Stimulated activated naive CD8-positive, alpha-beta T cell treated with anti-CD3 and anti-CD28 coated beads, Interleukin-15, amount 100 ng/mL, for 72 hours (primary cell): Measurements from ENCODE around the gene ZSWIM6.

Source experiments
- ATAC-seq: fragments of 150-1000 bp; cut with Tn5 transposase; 2 replicates; pipeline ENCODE4 v1.10.0; 2021; ENCODE audit warnings: mild to moderate bottlenecking, moderate library complexity
- DNase-seq, 2 donors: peaks; one replicate each; pipeline ENCODE4 v3.0.0; 2021 to 2022
- H3K27ac Mint-ChIP-seq, 2 donors: one replicate each; pipeline ENCODE4 v1.8.0; 2022; ENCODE audit warnings: mild to moderate bottlenecking in 2 of 2, mixed read lengths in 2 of 2, moderate library complexity in 2 of 2
- H3K27me3 Mint-ChIP-seq: one replicate; pipeline ENCODE4 v1.8.0; 2022; ENCODE audit warnings: mixed read lengths
- H3K4me1 Mint-ChIP-seq: one replicate; pipeline ENCODE4 v1.8.0; 2022; ENCODE audit warnings: mild to moderate bottlenecking, mixed read lengths
- H3K4me3 Mint-ChIP-seq, 2 donors: one replicate each; pipeline ENCODE4 v1.8.0; 2022; ENCODE audit warnings: mild to moderate bottlenecking in 2 of 2, mixed read lengths in 2 of 2, moderate library complexity in 1 of 2
- H3K9me3 Mint-ChIP-seq, 2 donors: one replicate each; pipeline ENCODE4 v1.8.0; 2022; ENCODE audit warnings: mixed read lengths in 2 of 2

Gene ZSWIM6

GRCh38 chr5:61333954-61334867, 2.2 kb downstream of the ZSWIM6 start:
- Mint-ChIP-seq H3K4me1 (peaks cover 37% of the 10 kb centered on the region), H3K27ac (peak overlapping the region; percentile 4 to 38), H3K27me3 (peaks cover 17% of the 10 kb centered on the region), H3K9me3 (no peaks in the 10 kb centered on the region), H3K4me3 (peak overlapping the region; percentile 83 to 84)
- DNase-seq (no peak), ATAC-seq (no peak)

- H3K27me3 Mint-ChIP-seq, result peaks cover 12% of the 10 kb centered on the region
- peaks cover 32% of the 10 kb centered on the region for H3K4me1 Mint-ChIP-seq
Measured at GRCh38 chr5:61334868-61335615, 3.0 kb downstream of the ZSWIM6 start.

GRCh38 chr5:61339764-61340163, 7.7 kb downstream of the ZSWIM6 start:
- Mint-ChIP-seq H3K9me3 (no peaks in the 10 kb centered on the region), H3K4me3 (no peak overlapping the region), H3K4me1 (peaks cover 38% of the 10 kb centered on the region), H3K27ac (no peak overlapping the region), H3K27me3 (peaks cover 2% of the 10 kb centered on the region)
- no peak for DNase-seq
- no peak for ATAC-seq

More at GRCh38 chr5:61334868-61335615, 3.0 kb downstream of the ZSWIM6 start:
- ATAC-seq, result no peak
- H3K4me3 Mint-ChIP-seq, result peak overlapping the region; percentile 83 to 84
- no peaks in the 10 kb centered on the region for H3K9me3 Mint-ChIP-seq
- H3K27ac Mint-ChIP-seq, result peak overlapping the region in 1 of 2 donors; percentile 4
- DNase-seq, result no peak

- Mint-ChIP-seq H3K4me3 (no peak overlapping the region), H3K9me3 (no peaks in the 10 kb centered on the region), H3K4me1 (peaks cover 31% of the 10 kb centered on the region), H3K27me3 (no peaks in the 10 kb centered on the region), H3K27ac (no peak overlapping the region)
- ATAC-seq, result no peak
- no peak for DNase-seq
Measured at GRCh38 chr5:61340775-61341361, 8.8 kb downstream of the ZSWIM6 start.

GRCh38 chr5:61342071-61342501, 10.0 kb downstream of the ZSWIM6 start:
- no peak for DNase-seq
- peak; percentile 64 for ATAC-seq
- Mint-ChIP-seq H3K4me1 (peaks cover 31% of the 10 kb centered on the region), H3K27me3 (no peaks in the 10 kb centered on the region), H3K9me3 (no peaks in the 10 kb centered on the region), H3K27ac (no peak overlapping the region), H3K4me3 (no peak overlapping the region)

GRCh38 chr5:61344187-61344944, 12.3 kb downstream of the ZSWIM6 start:
- ATAC-seq (no peak), DNase-seq (no peak)
- Mint-ChIP-seq H3K9me3 (no peaks in the 10 kb centered on the region), H3K27ac (peak overlapping the region in 1 of 2 donors; percentile 45), H3K4me1 (peaks cover 25% of the 10 kb centered on the region), H3K4me3 (no peak overlapping the region), H3K27me3 (no peaks in the 10 kb centered on the region)

GRCh38 chr5:61346511-61346910, 14.5 kb downstream of the ZSWIM6 start:
- ATAC-seq (no peak), DNase-seq (no peak)
- Mint-ChIP-seq H3K27me3 (no peaks in the 10 kb centered on the region), H3K4me1 (peaks cover 14% of the 10 kb centered on the region), H3K4me3 (no peak overlapping the region), H3K9me3 (no peaks in the 10 kb centered on the region), H3K27ac (no peak overlapping the region)

GRCh38 chr5:61347080-61347479, 15.0 kb downstream of the ZSWIM6 start:
- H3K27ac Mint-ChIP-seq, result no peak overlapping the region
- DNase-seq (no peak), ATAC-seq (no peak)
- no peaks in the 10 kb centered on the region for H3K9me3 Mint-ChIP-seq
- H3K27me3 Mint-ChIP-seq, result no peaks in the 10 kb centered on the region
- H3K4me3 Mint-ChIP-seq, result no peak overlapping the region
- peaks cover 13% of the 10 kb centered on the region for H3K4me1 Mint-ChIP-seq

- no peak overlapping the region for H3K4me3 Mint-ChIP-seq
- ATAC-seq, result no peak
- DNase-seq, result no peak
- no peaks in the 10 kb centered on the region for H3K9me3 Mint-ChIP-seq
- no peaks in the 10 kb centered on the region for H3K27me3 Mint-ChIP-seq
- H3K27ac Mint-ChIP-seq, result no peak overlapping the region
- peaks cover 16% of the 10 kb centered on the region for H3K4me1 Mint-ChIP-seq
Measured at GRCh38 chr5:61348447-61348846, 16.4 kb downstream of the ZSWIM6 start.

- no peak overlapping the region for H3K27ac Mint-ChIP-seq
- H3K9me3 Mint-ChIP-seq, result no peaks in the 10 kb centered on the region
- H3K4me1 Mint-ChIP-seq, result peaks cover 8% of the 10 kb centered on the region
- no peak for ATAC-seq
- no peak for DNase-seq
- H3K27me3 Mint-ChIP-seq, result no peaks in the 10 kb centered on the region
- H3K4me3 Mint-ChIP-seq, result no peak overlapping the region
Measured at GRCh38 chr5:61349935-61350334, 17.9 kb downstream of the ZSWIM6 start.

- H3K27ac Mint-ChIP-seq, result no peak overlapping the region
- no peak for ATAC-seq
- peaks cover 8% of the 10 kb centered on the region for H3K4me1 Mint-ChIP-seq
- H3K4me3 Mint-ChIP-seq, result no peak overlapping the region
- no peaks in the 10 kb centered on the region for H3K27me3 Mint-ChIP-seq
- DNase-seq, result no peak
- H3K9me3 Mint-ChIP-seq, result no peaks in the 10 kb centered on the region
Measured at GRCh38 chr5:61350535-61350934, 18.5 kb downstream of the ZSWIM6 start.

- Mint-ChIP-seq H3K27me3 (no peaks in the 10 kb centered on the region), H3K9me3 (peaks cover 0 to under 1% of the 10 kb centered on the region in 2 donors), H3K4me3 (no peak overlapping the region), H3K4me1 (peaks cover 8% of the 10 kb centered on the region), H3K27ac (no peak overlapping the region)
- no peak for ATAC-seq
- DNase-seq, result no peak
Measured at GRCh38 chr5:61351733-61352132, 19.7 kb downstream of the ZSWIM6 start.

GRCh38 chr5:61352180-61352579, 20.1 kb downstream of the ZSWIM6 start:
- no peak for DNase-seq
- H3K27me3 Mint-ChIP-seq, result no peaks in the 10 kb centered on the region
- H3K27ac Mint-ChIP-seq, result no peak overlapping the region
- H3K4me1 Mint-ChIP-seq, result peaks cover 8% of the 10 kb centered on the region
- no peak overlapping the region for H3K4me3 Mint-ChIP-seq
- H3K9me3 Mint-ChIP-seq, result peaks cover 0 to 5% of the 10 kb centered on the region in 2 donors
- no peak for ATAC-seq

GRCh38 chr5:61352612-61353156, 20.6 kb downstream of the ZSWIM6 start:
- H3K4me1 Mint-ChIP-seq, result peaks cover 8% of the 10 kb centered on the region
- DNase-seq (no peak), ATAC-seq (no peak)
- H3K9me3 Mint-ChIP-seq, result peaks cover 1 to 6% of the 10 kb centered on the region in 2 donors
- no peak overlapping the region for H3K27ac Mint-ChIP-seq
- H3K27me3 Mint-ChIP-seq, result no peaks in the 10 kb centered on the region
- no peak overlapping the region for H3K4me3 Mint-ChIP-seq

- ATAC-seq (no peak), DNase-seq (no peak)
- no peak overlapping the region for H3K4me3 Mint-ChIP-seq
- no peaks in the 10 kb centered on the region for H3K27me3 Mint-ChIP-seq
- H3K27ac Mint-ChIP-seq, result no peak overlapping the region
- peaks cover 6 to 7% of the 10 kb centered on the region in 2 donors for H3K9me3 Mint-ChIP-seq
- H3K4me1 Mint-ChIP-seq, result peaks cover 8% of the 10 kb centered on the region
Measured at GRCh38 chr5:61353293-61353692, 21.2 kb downstream of the ZSWIM6 start.
